ENCODE results near the gene CEACAM19. TPM values are rescaled to one million over a fixed set of nuclear protein-coding genes. Genes with fewer than 3 reads are reported as not detected.

The CEACAM19 gene
- total RNA-seq, 1 donor = 1.3 TPM

GRCh38 chr19:44731622-44732021 is 60.3 kb downstream of the CEACAM19 start:
- no peak for DNase-seq (ENCODE audit: low read depth)
- no peak overlapping the region for H3K4me3 ChIP-seq (ENCODE audit: low read depth, low read length)
- TF ChIP-seq CTCF (IDR thresholded peaks at IDR 0.05; ENCODE audit: insufficient read depth, low read length) = no peak

- no peak for TF ChIP-seq CTCF (IDR thresholded peaks at IDR 0.05; ENCODE audit: insufficient read depth, low read length)
- no peak overlapping the region for H3K4me3 ChIP-seq (ENCODE audit: low read depth, low read length)
- DNase-seq (ENCODE audit: low read depth) = no peak
Measured at GRCh38 chr19:44732235-44733014, 61.1 kb downstream of the CEACAM19 start.

Small RNA genes within 50 kb of the gene (small RNA-seq; reads per million reads assigned to genes)
- not detected for gene RF00285

Other genes with a start within 250 kb of the CEACAM19 start
- 13.6 and 23.4 TPM in 2 replicates for gene ZNF229, start 223.0 kb upstream of the CEACAM19 start, total RNA-seq (ENCODE audit: low replicate concordance)
- 8.6 and 34.6 TPM in 2 replicates for gene ZNF180, start 171.0 kb upstream of the CEACAM19 start, total RNA-seq (ENCODE audit: low replicate concordance)
- not detected in 2 replicates for gene CEACAM20, start 141.8 kb upstream of the CEACAM19 start, total RNA-seq (ENCODE audit: low replicate concordance)
- gene IGSF23, start 57.9 kb upstream of the CEACAM19 start, total RNA-seq (ENCODE audit: low replicate concordance) = not detected in 2 replicates
- 16.7 and 31.5 TPM in 2 replicates for gene PVR, start 27.6 kb upstream of the CEACAM19 start, total RNA-seq (ENCODE audit: low replicate concordance)
- not detected in 2 replicates for gene CEACAM16, start 27.7 kb downstream of the CEACAM19 start, total RNA-seq (ENCODE audit: low replicate concordance)
- gene BCL3, start 77.2 kb downstream of the CEACAM19 start, total RNA-seq (ENCODE audit: low replicate concordance) = 3.8 and 13.4 TPM in 2 replicates
- not detected in 2 replicates for gene CBLC, start 106.4 kb downstream of the CEACAM19 start, total RNA-seq (ENCODE audit: low replicate concordance)
- gene BCAM, start 137.6 kb downstream of the CEACAM19 start, total RNA-seq (ENCODE audit: low replicate concordance) = 5.9 and 24.2 TPM in 2 replicates
- 22.1 and 40.3 TPM in 2 replicates for gene NECTIN2, start 174.8 kb downstream of the CEACAM19 start, total RNA-seq (ENCODE audit: low replicate concordance)
- 8.7 and 30.2 TPM in 2 replicates for gene TOMM40, start 219.8 kb downstream of the CEACAM19 start, total RNA-seq (ENCODE audit: low replicate concordance)
- 1.6 and 309 TPM in 2 replicates for gene APOE, start 234.3 kb downstream of the CEACAM19 start, total RNA-seq (ENCODE audit: low replicate concordance)
- 1.7 and 52.6 TPM in 2 replicates for gene APOC1, start 243.1 kb downstream of the CEACAM19 start, total RNA-seq (ENCODE audit: low replicate concordance)